ENCODE results near the gene IER2. TPM values are rescaled to one million over a fixed set of nuclear protein-coding genes. Genes with fewer than 3 reads are reported as not detected.
"Not testable (repeated sequence)": the region's sequence is repeated elsewhere in the genome, so short reads cannot be mapped to it uniquely, and the experiment has no call there.

Gene IER2
- total RNA-seq, 1 donor from 2014 or later, result 94.0 TPM

- no peak for DNase-seq (ENCODE audit: low spot score)
Observed at GRCh38 chr19:13198634-13199033, 48.4 kb downstream of the IER2 start.

- DNase-seq (ENCODE audit: low spot score), result not testable (repeated sequence)
Observed at GRCh38 chr19:13202112-13202511, 51.9 kb downstream of the IER2 start.

Other genes with a start within 250 kb of the IER2 start
- gene SYCE2, start 231.1 kb upstream of the IER2 start, total RNA-seq, result 0.52 TPM
- 60.9 TPM for gene FARSA, start 216.7 kb upstream of the IER2 start, total RNA-seq
- gene CALR, start 211.8 kb upstream of the IER2 start, total RNA-seq, result 643 TPM
- gene RAD23A, start 204.5 kb upstream of the IER2 start, total RNA-seq, result 96.5 TPM
- 12.4 TPM for gene GADD45GIP1, start 193.2 kb upstream of the IER2 start, total RNA-seq
- gene DAND5, start 180.8 kb upstream of the IER2 start, total RNA-seq, result not detected
- 91.7 TPM for gene NFIX, start 154.9 kb upstream of the IER2 start, total RNA-seq
- 3.0 TPM for gene LYL1, start 47.6 kb upstream of the IER2 start, total RNA-seq
- gene TRMT1, start 33.7 kb upstream of the IER2 start, total RNA-seq, result 54.6 TPM
- 57.0 TPM for gene NACC1, start 32.1 kb upstream of the IER2 start, total RNA-seq
- gene STX10, start within 50 bp of the IER2 start, total RNA-seq, result 37.3 TPM